HepG2 (cell line): Measurements from ENCODE around the gene CTTNBP2NL. TPM values are rescaled to one million over a fixed set of nuclear protein-coding genes. Genes with fewer than 3 reads are reported as not detected.

ENCODE experiments used
- ATAD3A ChIP-seq: sonication (generic); formaldehyde crosslinking; IDR thresholded peaks from 2 replicates; pipeline ENCODE4 v1.4.0; 2020; ENCODE audit warnings: missing genetic modification reagents
- FOSL1 ChIP-seq: sonication (generic); formaldehyde crosslinking; IDR thresholded peaks from 2 replicates; pipeline ENCODE4 v1.9.0; 2021; ENCODE audit warnings: missing genetic modification reagents, borderline replicate concordance
- FOXA3 ChIP-seq: IDR thresholded peaks from 2 replicates; pipeline ENCODE4 v1.6.1; 2016; ENCODE audit warnings: missing genetic modification reagents, missing compliant biosample characterization
- GATAD2A ChIP-seq: IDR thresholded peaks from 2 replicates; pipeline ENCODE4 v1.6.1; 2016
- HES4 ChIP-seq: sonication (generic); formaldehyde crosslinking; IDR thresholded peaks from 2 replicates; pipeline ENCODE4 v1.9.0; 2021; ENCODE audit warnings: mild to moderate bottlenecking, missing genetic modification reagents, borderline replicate concordance
- HNRNPH1 ChIP-seq: fragments of 200-400 bp; formaldehyde crosslinking; optimal IDR thresholded peaks from 2 replicates; pipeline ENCODE3; 2017; ENCODE audit warnings: mild to moderate bottlenecking, low read depth, low read length
- JARID2 ChIP-seq: sonication (generic); formaldehyde crosslinking; IDR thresholded peaks from 2 replicates; pipeline ENCODE4 v1.8.1; 2023; ENCODE audit warnings: missing genetic modification reagents, inconsistent platforms; ENCODE audit not compliant: insufficient replicate concordance
- JUND ChIP-seq: sonication (generic); formaldehyde crosslinking; IDR thresholded peaks from 2 replicates; pipeline ENCODE4 v1.8.0; 2022; ENCODE audit warnings: mild to moderate bottlenecking, missing genetic modification reagents
- NCOA1 ChIP-seq: sonication (generic); formaldehyde crosslinking; IDR thresholded peaks from 2 replicates; pipeline ENCODE4 v1.9.0; 2021; ENCODE audit warnings: missing genetic modification reagents
- NFIC ChIP-seq: IDR thresholded peaks from 2 replicates; pipeline ENCODE4 v1.6.1; 2012; ENCODE audit warnings: mild to moderate bottlenecking, low read length, inconsistent platforms
- NFRKB ChIP-seq: fragments of 450-650 bp; IDR thresholded peaks from 2 replicates; pipeline ENCODE4 v1.6.1; 2017
- PLRG1 ChIP-seq: fragments of 450-650 bp; conservative IDR thresholded peaks from 2 replicates; pipeline ENCODE4 v1.6.1; 2016
- SMC3 ChIP-seq: IDR thresholded peaks from 2 replicates; pipeline ENCODE4 v1.6.1; 2011; ENCODE audit warnings: low read length, improper control_type of control experiment
- YEATS2 ChIP-seq: sonication (generic); formaldehyde crosslinking; IDR thresholded peaks from 2 replicates; pipeline ENCODE4 v1.4.0; 2020; ENCODE audit warnings: missing genetic modification reagents, borderline replicate concordance
- ZNF30 ChIP-seq: sonication (generic); formaldehyde crosslinking; IDR thresholded peaks from 2 replicates; pipeline ENCODE4 v1.5.0; 2020; ENCODE audit warnings: mild to moderate bottlenecking, missing genetic modification reagents
- ZNF44 ChIP-seq: sonication (generic); formaldehyde crosslinking; IDR thresholded peaks from 2 replicates; pipeline ENCODE4 v1.5.1; 2020; ENCODE audit warnings: mild to moderate bottlenecking, missing genetic modification reagents
- ZNF556 ChIP-seq: sonication (generic); formaldehyde crosslinking; IDR thresholded peaks from 2 replicates; pipeline ENCODE4 v1.4.0; 2020; ENCODE audit warnings: mild to moderate bottlenecking, missing genetic modification reagents, borderline replicate concordance
- ZNF768 ChIP-seq: sonication (generic); formaldehyde crosslinking; IDR thresholded peaks from 2 replicates; pipeline ENCODE4 v1.4.0; 2020; ENCODE audit warnings: missing genetic modification reagents
- polyA plus RNA-seq, 8 experiments: library from polyadenylated mRNA; depleted of rRNA in 3 of 8; stranded (reverse) in 7 of 8; unstranded in 1 of 8; fragments of >200 nt; fragmentation: Illumina TruSeq in 4 of 8; extraction: Trizol in 4 of 8; gene quantifications; 2 replicates each; pipeline versions ENCODE4 v1.2.1 to v1.2.3, GENCODE V29; 2011 to 2016; ENCODE audit warnings: low read depth in 4 of 8, missing spikeins in 1 of 8, mixed read lengths in 1 of 8; ENCODE audit not compliant: insufficient read depth in 1 of 8
- total RNA-seq, 5 experiments: library from RNA; depleted of rRNA; stranded (reverse); fragments of >200 nt; fragmentation: Illumina TruSeq; extraction: Trizol; gene quantifications; 2 replicates each; pipeline ENCODE4 v1.2.3, GENCODE V29; 2016; ENCODE audit warnings: low read depth in 1 of 5
- TF ChIP-seq, protein P1 (sequence below): sonication (generic); formaldehyde crosslinking; IDR thresholded peaks from 2 replicates; pipeline ENCODE4 v1.8.0; 2022; ENCODE audit warnings: mild to moderate bottlenecking, missing genetic modification reagents, moderate library complexity
- TF ChIP-seq, protein P2 (sequence below): sonication (generic); formaldehyde crosslinking; IDR thresholded peaks from 2 replicates; pipeline ENCODE4 v1.4.0; 2020; ENCODE audit warnings: missing genetic modification reagents, borderline replicate concordance
- TF ChIP-seq, protein P3 (sequence below): sonication (generic); formaldehyde crosslinking; IDR thresholded peaks from 2 replicates; pipeline ENCODE4 v1.8.0; 2022; ENCODE audit warnings: mild to moderate bottlenecking, missing genetic modification reagents, moderate library complexity
- TF ChIP-seq, protein P4 (sequence below): sonication (generic); formaldehyde crosslinking; IDR thresholded peaks from 2 replicates; pipeline ENCODE4 v1.5.0; 2020; ENCODE audit warnings: missing genetic modification reagents, mild to moderate bottlenecking, borderline replicate concordance
- TF ChIP-seq, protein P5 (sequence below): sonication (generic); formaldehyde crosslinking; IDR thresholded peaks from 2 replicates; pipeline ENCODE4 v1.5.0; 2020; ENCODE audit warnings: mild to moderate bottlenecking, missing genetic modification reagents, moderate library complexity
- TF ChIP-seq, protein P6 (sequence below): sonication (generic); formaldehyde crosslinking; IDR thresholded peaks from 2 replicates; pipeline ENCODE4 v1.5.1; 2020; ENCODE audit warnings: missing genetic modification reagents, mild to moderate bottlenecking, borderline replicate concordance

Gene CTTNBP2NL
- total and polyA plus RNA-seq, 2 of the 13 experiments (the other 11 are each of a cell fraction or from before 2014, with no cell fraction given): 2.1 to 4.1 TPM

DNA sequence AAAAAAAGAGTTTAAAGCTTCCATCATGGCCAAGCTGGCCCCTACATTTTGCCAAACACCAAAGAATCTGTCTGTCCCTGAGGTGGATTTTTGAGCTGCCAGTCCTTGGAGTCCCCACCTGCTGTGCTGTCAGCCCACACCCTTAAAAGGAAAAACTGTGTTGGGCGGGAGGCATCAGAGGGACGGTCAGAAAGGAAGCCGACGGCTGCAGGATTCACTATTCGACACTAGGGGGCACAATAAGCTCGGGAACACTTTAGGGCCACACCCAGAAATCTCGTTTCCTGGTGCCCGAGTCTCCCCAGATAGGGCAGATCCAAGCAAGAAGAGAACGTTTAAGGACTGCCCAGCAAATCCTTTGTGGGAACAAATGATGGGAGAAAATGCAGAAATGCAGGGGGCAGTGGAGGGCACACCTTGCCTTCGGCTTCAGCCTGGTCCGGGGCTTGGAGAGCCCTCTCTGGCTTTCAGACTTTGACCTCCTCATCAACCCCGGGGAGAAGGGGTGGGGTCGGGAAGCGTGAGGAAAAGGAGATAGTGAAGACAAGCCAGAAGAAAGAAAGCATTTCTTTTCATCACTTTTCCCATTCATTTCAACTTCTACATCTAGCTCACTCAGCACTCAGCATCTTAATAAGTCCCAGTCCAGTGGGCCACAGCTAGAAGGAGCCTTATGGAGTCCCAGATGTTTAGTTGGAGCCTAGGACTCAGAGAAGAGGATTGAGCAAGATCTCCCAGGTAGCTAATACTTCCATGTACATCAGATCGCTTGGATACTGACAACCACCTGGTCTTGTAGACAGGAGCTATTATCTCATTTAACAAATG lies 5.0 kb upstream of the CTTNBP2NL start (continued):
- TF ChIP-seq ZNF556 (CRISPR knock-in tag) (0 out of 2 replicates have a peak, but pooled peaks have one; percentile 25), JARID2 (CRISPR knock-in tag) (no peak), FOSL1 (CRISPR knock-in tag) (no peak), YEATS2 (0 out of 2 replicates have a peak, but pooled peaks have one; percentile 52), PLRG1 (no peak), HES4 (CRISPR knock-in tag) (no peak), HNRNPH1 (no peak), NFRKB (no peak), SMC3 (peak; percentile 83), FOXA3 (CRISPR knock-in tag) (peak; percentile 32; the same call in 1 of the 2 replicates), JUND (CRISPR knock-in tag) (no peak), ZNF44 (CRISPR knock-in tag) (no peak), ZNF768 (CRISPR knock-in tag) (no peak), ZNF30 (no peak), NCOA1 (CRISPR knock-in tag) (no peak), GATAD2A (CRISPR knock-in tag) (0 out of 2 replicates have a peak, but pooled peaks have one; percentile 20), ATAD3A (CRISPR knock-in tag) (no peak), NFIC (no peak)
- TF ChIP-seq, protein P1, sequence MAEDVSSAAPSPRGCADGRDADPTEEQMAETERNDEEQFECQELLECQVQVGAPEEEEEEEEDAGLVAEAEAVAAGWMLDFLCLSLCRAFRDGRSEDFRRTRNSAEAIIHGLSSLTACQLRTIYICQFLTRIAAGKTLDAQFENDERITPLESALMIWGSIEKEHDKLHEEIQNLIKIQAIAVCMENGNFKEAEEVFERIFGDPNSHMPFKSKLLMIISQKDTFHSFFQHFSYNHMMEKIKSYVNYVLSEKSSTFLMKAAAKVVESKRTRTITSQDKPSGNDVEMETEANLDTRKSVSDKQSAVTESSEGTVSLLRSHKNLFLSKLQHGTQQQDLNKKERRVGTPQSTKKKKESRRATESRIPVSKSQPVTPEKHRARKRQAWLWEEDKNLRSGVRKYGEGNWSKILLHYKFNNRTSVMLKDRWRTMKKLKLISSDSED (CRISPR knock-in tag): no peak
- TF ChIP-seq, protein P2, sequence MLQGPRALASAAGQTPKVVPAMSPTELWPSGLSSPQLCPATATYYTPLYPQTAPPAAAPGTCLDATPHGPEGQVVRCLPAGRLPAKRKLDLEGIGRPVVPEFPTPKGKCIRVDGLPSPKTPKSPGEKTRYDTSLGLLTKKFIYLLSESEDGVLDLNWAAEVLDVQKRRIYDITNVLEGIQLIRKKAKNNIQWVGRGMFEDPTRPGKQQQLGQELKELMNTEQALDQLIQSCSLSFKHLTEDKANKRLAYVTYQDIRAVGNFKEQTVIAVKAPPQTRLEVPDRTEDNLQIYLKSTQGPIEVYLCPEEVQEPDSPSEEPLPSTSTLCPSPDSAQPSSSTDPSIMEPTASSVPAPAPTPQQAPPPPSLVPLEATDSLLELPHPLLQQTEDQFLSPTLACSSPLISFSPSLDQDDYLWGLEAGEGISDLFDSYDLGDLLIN: no peak
- TF ChIP-seq, protein P3, sequence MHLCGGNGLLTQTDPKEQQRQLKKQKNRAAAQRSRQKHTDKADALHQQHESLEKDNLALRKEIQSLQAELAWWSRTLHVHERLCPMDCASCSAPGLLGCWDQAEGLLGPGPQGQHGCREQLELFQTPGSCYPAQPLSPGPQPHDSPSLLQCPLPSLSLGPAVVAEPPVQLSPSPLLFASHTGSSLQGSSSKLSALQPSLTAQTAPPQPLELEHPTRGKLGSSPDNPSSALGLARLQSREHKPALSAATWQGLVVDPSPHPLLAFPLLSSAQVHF (CRISPR knock-in tag): no peak
- TF ChIP-seq, protein P4, sequence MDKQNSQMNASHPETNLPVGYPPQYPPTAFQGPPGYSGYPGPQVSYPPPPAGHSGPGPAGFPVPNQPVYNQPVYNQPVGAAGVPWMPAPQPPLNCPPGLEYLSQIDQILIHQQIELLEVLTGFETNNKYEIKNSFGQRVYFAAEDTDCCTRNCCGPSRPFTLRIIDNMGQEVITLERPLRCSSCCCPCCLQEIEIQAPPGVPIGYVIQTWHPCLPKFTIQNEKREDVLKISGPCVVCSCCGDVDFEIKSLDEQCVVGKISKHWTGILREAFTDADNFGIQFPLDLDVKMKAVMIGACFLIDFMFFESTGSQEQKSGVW: no peak
- TF ChIP-seq, protein P5, sequence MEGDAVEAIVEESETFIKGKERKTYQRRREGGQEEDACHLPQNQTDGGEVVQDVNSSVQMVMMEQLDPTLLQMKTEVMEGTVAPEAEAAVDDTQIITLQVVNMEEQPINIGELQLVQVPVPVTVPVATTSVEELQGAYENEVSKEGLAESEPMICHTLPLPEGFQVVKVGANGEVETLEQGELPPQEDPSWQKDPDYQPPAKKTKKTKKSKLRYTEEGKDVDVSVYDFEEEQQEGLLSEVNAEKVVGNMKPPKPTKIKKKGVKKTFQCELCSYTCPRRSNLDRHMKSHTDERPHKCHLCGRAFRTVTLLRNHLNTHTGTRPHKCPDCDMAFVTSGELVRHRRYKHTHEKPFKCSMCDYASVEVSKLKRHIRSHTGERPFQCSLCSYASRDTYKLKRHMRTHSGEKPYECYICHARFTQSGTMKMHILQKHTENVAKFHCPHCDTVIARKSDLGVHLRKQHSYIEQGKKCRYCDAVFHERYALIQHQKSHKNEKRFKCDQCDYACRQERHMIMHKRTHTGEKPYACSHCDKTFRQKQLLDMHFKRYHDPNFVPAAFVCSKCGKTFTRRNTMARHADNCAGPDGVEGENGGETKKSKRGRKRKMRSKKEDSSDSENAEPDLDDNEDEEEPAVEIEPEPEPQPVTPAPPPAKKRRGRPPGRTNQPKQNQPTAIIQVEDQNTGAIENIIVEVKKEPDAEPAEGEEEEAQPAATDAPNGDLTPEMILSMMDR (CRISPR knock-in tag): peak; percentile 95
- TF ChIP-seq, protein P6, sequence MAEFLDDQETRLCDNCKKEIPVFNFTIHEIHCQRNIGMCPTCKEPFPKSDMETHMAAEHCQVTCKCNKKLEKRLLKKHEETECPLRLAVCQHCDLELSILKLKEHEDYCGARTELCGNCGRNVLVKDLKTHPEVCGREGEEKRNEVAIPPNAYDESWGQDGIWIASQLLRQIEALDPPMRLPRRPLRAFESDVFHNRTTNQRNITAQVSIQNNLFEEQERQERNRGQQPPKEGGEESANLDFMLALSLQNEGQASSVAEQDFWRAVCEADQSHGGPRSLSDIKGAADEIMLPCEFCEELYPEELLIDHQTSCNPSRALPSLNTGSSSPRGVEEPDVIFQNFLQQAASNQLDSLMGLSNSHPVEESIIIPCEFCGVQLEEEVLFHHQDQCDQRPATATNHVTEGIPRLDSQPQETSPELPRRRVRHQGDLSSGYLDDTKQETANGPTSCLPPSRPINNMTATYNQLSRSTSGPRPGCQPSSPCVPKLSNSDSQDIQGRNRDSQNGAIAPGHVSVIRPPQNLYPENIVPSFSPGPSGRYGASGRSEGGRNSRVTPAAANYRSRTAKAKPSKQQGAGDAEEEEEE: no peak
